ENCODE results near the gene TBX19. TPM values are rescaled to one million over a fixed set of nuclear protein-coding genes. Genes with fewer than 3 reads are reported as not detected.

TBX19 gene
- total RNA-seq, 1 donor from 2014 or later, result 0.78 TPM

GRCh38 chr1:168271636-168272035 lies 9.0 kb upstream of the TBX19 start:
- Mint-ChIP-seq H3K9me3 (ENCODE audit: unreplicated experiment) (peaks cover 2% of the 10 kb centered on the region), H3K4me1 (ENCODE audit: low read depth, unreplicated experiment) (no peaks in the 10 kb centered on the region), H3K27me3 (ENCODE audit: unreplicated experiment) (no peaks in the 10 kb centered on the region), H3K4me3 (ENCODE audit: unreplicated experiment) (no peak overlapping the region), H3K36me3 (ENCODE audit: unreplicated experiment) (no peaks in the 10 kb centered on the region), H3K27ac (ENCODE audit: unreplicated experiment) (no peak overlapping the region)
- no peak for DNase-seq
- no peak for TF ChIP-seq CTCF (IDR thresholded peaks at IDR 0.05; ENCODE audit: partially characterized antibody, unreplicated experiment)

- DNase-seq, result no peak
- TF ChIP-seq CTCF (IDR thresholded peaks at IDR 0.05; ENCODE audit: partially characterized antibody, unreplicated experiment), result no peak
- Mint-ChIP-seq H3K4me1 (ENCODE audit: low read depth, unreplicated experiment) (no peaks in the 10 kb centered on the region), H3K9me3 (ENCODE audit: unreplicated experiment) (peaks cover 2% of the 10 kb centered on the region), H3K27ac (ENCODE audit: unreplicated experiment) (no peak overlapping the region), H3K27me3 (ENCODE audit: unreplicated experiment) (no peaks in the 10 kb centered on the region), H3K4me3 (ENCODE audit: unreplicated experiment) (no peak overlapping the region), H3K36me3 (ENCODE audit: unreplicated experiment) (peaks cover 3% of the 10 kb centered on the region)
Observed at GRCh38 chr1:168273575-168273974, 7.1 kb upstream of the TBX19 start.

- Mint-ChIP-seq H3K9me3 (ENCODE audit: unreplicated experiment) (no peaks in the 10 kb centered on the region), H3K4me3 (ENCODE audit: unreplicated experiment) (no peak overlapping the region), H3K4me1 (ENCODE audit: low read depth, unreplicated experiment) (peaks cover 4% of the 10 kb centered on the region), H3K27me3 (ENCODE audit: unreplicated experiment) (no peaks in the 10 kb centered on the region), H3K27ac (ENCODE audit: unreplicated experiment) (no peak overlapping the region), H3K36me3 (ENCODE audit: unreplicated experiment) (peaks cover 12% of the 10 kb centered on the region)
- DNase-seq, result no peak
- TF ChIP-seq CTCF (IDR thresholded peaks at IDR 0.05; ENCODE audit: partially characterized antibody, unreplicated experiment), result no peak
Observed at GRCh38 chr1:168279253-168279652, 1.4 kb upstream of the TBX19 start.

- Mint-ChIP-seq H3K4me3 (ENCODE audit: unreplicated experiment) (no peak overlapping the region), H3K27me3 (ENCODE audit: unreplicated experiment) (no peaks in the 10 kb centered on the region), H3K4me1 (ENCODE audit: low read depth, unreplicated experiment) (peaks cover 4% of the 10 kb centered on the region), H3K9me3 (ENCODE audit: unreplicated experiment) (no peaks in the 10 kb centered on the region), H3K36me3 (ENCODE audit: unreplicated experiment) (peaks cover 16% of the 10 kb centered on the region), H3K27ac (ENCODE audit: unreplicated experiment) (no peak overlapping the region)
- no peak for TF ChIP-seq CTCF (IDR thresholded peaks at IDR 0.05; ENCODE audit: partially characterized antibody, unreplicated experiment)
- DNase-seq, result no peak
Observed at GRCh38 chr1:168281603-168282325, 1.1 kb downstream of the TBX19 start.

- H3K27ac Mint-ChIP-seq (ENCODE audit: unreplicated experiment), result no peak overlapping the region
- peaks cover 2% of the 10 kb centered on the region for H3K27me3 Mint-ChIP-seq (ENCODE audit: unreplicated experiment)
- H3K36me3 Mint-ChIP-seq (ENCODE audit: unreplicated experiment), result peaks cover 5% of the 10 kb centered on the region
- no peaks in the 10 kb centered on the region for H3K9me3 Mint-ChIP-seq (ENCODE audit: unreplicated experiment)
- no peak for TF ChIP-seq CTCF (IDR thresholded peaks at IDR 0.05; ENCODE audit: partially characterized antibody, unreplicated experiment)
- H3K4me3 Mint-ChIP-seq (ENCODE audit: unreplicated experiment), result no peak overlapping the region
- H3K4me1 Mint-ChIP-seq (ENCODE audit: low read depth, unreplicated experiment), result peaks cover 4% of the 10 kb centered on the region
- no peak for DNase-seq
Observed at GRCh38 chr1:168285521-168285790, 4.8 kb downstream of the TBX19 start.
